Renal pelvis (tissue), 4 donors: ENCODE measurements around the gene CHURC1. TPM values are rescaled to one million over a fixed set of nuclear protein-coding genes. Genes with fewer than 3 reads are reported as not detected.
"Not testable (repeated sequence)": the region's sequence is repeated elsewhere in the genome, so short reads cannot be mapped to it uniquely, and the experiment has no call there.

ENCODE experiments used
- DNase-seq: peaks from one replicate; pipeline ENCODE4 v3.0.0-alpha.2; 2013
- polyA plus RNA-seq, 3 donors: library from polyadenylated mRNA; unstranded; fragments of 120-200 nt; gene quantifications; one replicate each; pipeline ENCODE4 v1.2.1, GENCODE V29; 2013; ENCODE audit not compliant: insufficient read length in 3 of 3

The CHURC1 gene
- polyA plus RNA-seq, 3 donors = 50.4 to 51.6 (median 51.0) TPM

DNA sequence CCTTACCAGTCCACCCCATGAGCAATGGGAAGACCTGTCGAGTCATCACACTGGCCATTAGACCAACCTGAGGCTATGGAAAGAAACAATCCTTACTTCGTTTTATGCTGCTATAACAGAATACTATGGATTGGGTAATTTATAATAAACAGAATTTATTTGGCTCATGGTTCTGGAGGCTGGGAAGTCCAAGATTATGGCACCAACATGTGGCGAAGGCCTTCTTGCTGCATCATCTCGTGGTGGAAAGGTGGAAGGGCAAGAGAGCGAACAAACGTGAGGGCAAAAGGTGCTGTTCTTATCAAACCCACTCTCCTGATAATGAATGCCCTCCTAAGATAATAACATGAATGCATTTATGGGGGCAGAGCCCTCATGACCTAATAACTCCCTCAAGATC, 24.9 kb upstream of the CHURC1 start:
- no peak for DNase-seq

DNA sequence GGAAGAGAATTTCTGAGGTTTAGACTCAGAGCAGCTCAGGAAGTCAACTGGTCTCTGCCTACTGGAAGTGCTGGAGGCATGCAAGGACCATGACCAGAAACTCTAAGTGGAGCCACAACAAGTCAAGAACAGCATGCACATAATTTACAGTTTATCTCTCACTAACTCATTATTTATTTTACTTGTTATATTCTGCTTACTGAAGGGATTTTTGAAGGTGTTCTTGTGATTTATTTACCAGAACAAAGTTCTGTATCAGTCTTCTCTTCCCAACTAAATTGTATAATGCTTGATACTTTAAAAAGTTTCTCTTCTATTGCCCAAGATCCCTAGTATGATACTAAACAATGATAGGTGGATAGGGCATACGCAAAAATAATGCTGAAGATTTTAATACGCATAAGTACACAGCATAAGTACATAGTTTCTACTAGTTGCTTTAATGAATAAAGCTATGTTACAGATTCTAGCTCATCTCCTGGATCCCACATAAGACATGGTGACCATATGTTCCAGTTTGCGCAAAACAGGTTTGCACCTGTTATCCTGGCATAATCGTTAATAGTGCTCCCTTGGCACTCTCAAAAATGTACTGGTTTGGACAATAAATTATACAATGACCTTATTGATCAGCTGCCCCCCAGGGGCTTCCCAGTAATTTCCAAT, 22.9 kb upstream of the CHURC1 start:
- DNase-seq = no peak

DNA sequence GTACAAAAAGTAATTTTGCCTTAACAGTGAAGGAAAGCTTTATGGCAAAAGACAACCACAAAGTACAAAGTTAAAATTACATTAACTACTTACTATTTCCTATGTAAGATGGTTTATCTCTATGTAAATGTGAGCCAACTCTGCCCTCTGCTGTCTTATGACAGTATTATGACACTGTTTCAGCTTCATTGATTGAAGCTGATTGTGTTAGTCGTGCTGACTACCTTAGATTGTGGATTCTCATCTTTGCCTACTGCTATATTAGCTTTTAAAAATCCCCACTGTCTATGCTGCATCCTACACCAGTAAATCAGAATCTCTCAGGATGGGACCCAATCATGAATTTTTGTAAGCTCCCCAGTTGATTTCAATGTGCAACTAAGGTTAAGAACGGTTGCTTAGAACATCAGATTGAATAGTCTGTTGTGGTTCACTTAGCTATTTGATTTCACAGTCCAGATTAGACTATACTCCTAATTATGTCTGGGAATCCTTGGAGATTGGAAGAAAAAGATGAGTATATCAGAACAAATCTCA, 22.3 kb upstream of the CHURC1 start:
- peak; percentile 52 for DNase-seq

DNA sequence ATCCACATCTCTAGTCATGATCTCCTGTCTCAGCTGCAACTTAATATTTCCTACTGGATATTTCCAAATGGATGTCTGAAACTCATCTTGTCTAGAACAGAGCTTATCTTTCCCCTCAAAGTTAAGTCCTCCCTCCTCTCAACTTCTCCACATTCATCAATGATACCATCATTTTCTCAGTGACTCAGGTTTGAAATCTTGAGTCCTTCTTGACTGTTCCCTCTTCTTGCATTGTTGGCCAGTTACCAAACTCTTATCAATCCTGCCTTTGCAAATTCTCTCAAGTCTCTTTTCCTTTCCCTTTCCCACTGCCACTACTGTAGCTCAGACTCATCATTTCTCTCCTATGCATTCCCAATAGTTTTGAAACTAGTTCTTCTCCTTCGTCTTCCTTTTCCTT, 14.3 kb upstream of the CHURC1 start:
- DNase-seq = no peak

DNA sequence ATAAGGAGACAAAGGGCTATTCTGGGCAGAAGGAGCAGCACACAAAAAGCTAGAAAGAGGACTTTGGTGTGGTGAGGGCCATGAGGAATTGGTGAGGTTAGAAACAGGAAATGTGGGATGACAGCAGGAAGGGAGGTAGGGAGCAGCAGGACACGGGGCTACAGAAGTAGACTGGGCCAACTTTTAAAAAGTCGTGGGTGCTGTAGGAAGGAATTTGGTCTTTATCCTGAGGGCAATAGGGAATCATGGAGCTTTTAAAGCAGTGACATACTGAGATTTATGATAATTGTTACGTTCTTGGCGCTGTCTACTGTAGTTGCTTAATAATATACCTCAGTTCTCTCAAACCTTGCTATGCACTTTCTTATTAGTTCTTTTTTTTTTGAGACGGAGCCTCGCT, 8.2 kb upstream of the CHURC1 start:
- DNase-seq = no peak

DNA sequence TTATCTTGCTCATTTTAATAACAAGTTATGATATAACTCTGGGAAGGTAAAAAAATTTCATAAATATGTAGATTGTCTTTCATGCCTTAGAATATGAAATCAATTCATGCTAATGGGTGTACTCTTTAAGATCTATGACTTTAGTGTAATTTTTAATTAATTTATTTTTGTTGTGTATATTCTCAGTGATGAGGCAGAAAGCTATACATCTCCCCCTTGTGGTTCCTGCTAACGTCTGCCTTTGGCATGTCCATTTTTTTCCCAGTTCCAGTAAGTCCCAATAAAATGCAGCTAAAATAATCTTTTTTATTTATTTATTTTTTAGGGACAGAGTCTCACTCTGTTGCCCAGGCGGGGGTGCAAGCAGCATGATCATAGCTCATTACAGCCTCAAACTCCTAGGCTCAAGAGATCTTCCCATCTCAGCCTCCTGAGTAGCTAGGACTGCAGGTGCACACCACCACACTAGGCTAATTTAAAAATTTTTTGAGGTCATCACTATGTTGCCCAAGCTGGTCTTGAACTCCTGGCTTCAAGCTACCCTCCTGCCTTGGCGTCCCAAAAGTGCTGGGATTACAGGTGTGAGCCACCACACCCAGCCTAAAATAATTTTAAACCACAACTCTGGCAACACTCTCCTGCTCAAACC, 3.3 kb upstream of the CHURC1 start:
- no peak for DNase-seq

DNA sequence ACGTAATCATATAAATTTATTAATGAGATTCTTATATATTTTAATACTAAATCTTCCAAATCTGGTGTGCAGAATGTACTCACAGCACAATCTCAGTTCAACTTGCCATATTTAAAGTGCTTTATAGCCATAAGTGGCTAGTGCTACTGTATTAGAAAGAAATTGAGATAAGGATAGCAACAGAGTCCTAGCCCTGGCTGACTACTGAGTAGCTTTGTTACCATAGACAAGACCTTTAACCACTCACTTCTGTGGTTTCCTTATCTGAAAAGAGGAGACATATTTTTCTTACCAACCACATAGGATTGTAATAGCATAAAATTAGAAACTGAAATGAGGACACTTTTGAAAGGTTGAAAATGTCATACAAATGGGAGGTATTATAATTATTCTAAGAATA, 2.0 kb upstream of the CHURC1 start:
- no peak for DNase-seq

- not testable (repeated sequence) for DNase-seq
Observed at GRCh38 chr14:64913477-64913876, 778 bp upstream of the CHURC1 start.

DNA sequence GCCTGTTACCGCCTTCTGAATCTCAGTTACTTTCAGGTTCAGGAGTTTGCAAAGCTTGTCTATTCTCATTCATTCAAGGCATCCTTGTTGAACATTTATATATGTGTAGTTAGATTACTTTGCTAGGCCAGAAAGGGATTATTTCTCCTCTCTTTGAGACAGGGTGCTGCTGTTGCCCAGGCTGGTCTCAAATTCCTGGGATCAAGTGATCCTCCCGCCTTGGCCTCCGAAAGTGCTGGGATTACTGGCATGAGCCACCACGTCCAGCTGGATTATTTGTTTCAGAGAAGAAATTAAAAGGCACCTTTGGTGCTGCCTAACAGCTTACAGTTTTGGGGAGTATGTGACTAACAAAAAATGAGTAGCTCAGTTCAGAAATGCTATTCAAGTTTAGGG, 772 bp downstream of the CHURC1 start:
- no peak for DNase-seq

DNA sequence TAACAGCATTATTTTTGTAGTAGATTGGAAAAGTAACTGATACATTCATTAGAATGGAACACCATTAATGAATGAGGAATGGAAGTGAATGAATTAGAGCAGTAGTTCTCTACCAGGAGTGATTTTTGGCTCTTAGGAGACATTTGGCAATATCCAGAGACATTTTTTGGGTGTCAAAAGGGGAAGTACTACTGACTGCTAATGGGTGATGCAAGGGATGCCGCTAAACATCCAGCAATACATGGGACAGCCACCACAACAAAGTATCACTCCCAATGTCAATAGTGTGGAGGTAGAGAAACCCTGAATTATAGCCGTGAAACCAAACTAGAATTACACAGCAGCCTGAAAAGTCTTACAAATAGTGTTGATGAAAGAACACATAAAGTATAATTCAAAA, 1.5 kb downstream of the CHURC1 start:
- DNase-seq = no peak

GRCh38 chr14:64918216-64918615, 4.0 kb downstream of the CHURC1 start:
- no peak for DNase-seq

GRCh38 chr14:64919215-64919614, 5.0 kb downstream of the CHURC1 start:
- no peak for DNase-seq

- DNase-seq = no peak
Observed at GRCh38 chr14:64919618-64920017, 5.4 kb downstream of the CHURC1 start.

DNA sequence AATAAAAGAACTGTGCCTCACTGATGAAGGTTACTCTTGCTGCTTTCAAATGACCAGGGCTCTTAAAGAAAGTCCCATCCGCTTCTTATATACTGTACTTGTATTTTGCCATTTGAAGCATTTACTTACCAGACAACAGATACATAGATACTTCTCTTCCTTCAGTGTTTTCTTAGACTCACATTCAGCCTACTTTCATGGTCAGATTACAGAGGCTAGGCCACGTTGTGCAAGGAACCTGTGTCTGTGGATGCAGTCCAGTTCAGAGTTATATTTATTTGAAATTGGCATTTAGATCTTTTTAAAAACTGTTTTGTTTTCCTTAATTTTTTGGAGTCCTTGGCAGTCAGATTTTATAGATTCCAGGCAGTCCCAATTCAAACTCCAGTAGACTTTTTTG, 6.2 kb downstream of the CHURC1 start:
- no peak for DNase-seq

DNA sequence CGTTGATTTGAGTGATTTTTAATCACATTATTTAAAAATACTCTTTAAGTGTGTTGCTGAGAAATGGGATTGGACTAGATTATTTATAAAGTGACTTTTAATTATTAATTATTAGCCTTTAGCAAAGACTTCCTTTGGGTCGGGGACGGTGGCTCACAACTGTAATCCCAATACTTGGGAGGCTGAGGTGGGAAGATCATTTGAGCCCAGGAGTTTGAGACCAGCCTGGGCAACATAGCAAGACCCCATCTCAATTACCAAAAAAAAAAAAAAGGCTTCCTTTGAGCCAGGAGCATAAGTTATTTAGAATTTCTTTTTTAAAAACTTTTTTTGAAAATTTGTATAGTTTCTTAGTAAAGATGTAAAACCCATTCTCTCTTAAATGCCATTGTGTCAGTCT, 8.8 kb downstream of the CHURC1 start:
- no peak for DNase-seq

GRCh38 chr14:64926398-64926995, 12.2 kb downstream of the CHURC1 start:
- DNase-seq = no peak

DNA sequence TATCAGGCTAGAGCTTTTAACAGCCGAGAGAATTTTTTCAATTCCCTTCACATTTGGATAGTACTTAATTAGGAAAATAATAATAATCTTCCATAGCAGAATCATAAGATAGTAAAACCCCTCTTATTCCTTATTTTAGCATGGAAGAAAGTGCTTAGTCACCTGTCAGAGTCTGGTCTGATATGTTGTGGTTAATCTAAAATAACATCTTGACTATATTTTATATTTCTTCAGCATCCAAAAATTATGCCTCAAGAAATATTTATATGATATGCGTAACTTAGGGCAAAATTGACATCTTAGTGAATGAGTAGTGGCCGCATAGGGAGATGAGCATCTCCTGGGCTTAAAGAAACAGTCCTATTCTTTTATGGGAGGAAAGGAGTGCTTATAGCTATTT, 12.8 kb downstream of the CHURC1 start:
- no peak for DNase-seq

GRCh38 chr14:64928239-64929013, 14.2 kb downstream of the CHURC1 start:
- DNase-seq = no peak

GRCh38 chr14:64929014-64929359, 14.7 kb downstream of the CHURC1 start:
- DNase-seq = no peak

- no peak for DNase-seq
Observed at GRCh38 chr14:64930085-64930843, 16.0 kb downstream of the CHURC1 start.

DNA sequence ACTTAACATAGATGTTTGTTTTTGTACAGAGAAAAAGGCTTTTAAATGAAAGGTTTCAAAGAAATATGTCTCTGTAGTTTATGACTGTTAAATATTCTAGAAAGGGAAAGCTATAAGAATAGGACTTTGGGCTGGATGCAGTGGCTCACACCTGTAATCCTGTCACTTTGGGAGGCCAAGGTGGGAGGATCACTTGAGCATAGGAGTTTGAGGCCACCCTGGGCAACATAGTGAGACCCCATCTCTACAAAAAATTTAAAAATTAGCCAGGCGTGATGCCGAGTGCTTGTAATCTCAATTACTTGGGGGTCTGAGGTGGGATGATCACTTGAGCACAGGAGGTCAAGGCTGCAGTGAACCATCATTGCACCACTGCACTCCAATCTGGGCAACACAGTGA, 16.9 kb downstream of the CHURC1 start:
- no peak for DNase-seq

GRCh38 chr14:64932231-64932630, 18.0 kb downstream of the CHURC1 start:
- DNase-seq = no peak
